WTC11 (cell line): Measurements from ENCODE around the gene TAS1R2. TPM values are rescaled to one million over a fixed set of nuclear protein-coding genes. Genes with fewer than 3 reads are reported as not detected.

Experiments
- ATAC-seq: fragments of 200-7000 bp; cut with Tn5 transposase; 2 replicates; pipeline ENCODE4 v1.10.0; 2021; ENCODE audit warnings: mild to moderate bottlenecking, moderate library complexity
- CTCF ChIA-PET: fragments of 300-600 bp; sonication (Branson Sonifier 250); formaldehyde crosslinking; loops from one replicate; lab custom pipeline; 2021; ENCODE audit warnings: antibody characterized with exemption; lab: Charles Lee
- POLR2A ChIA-PET: fragments of 350-600 bp; sonication (Branson Sonifier 250); formaldehyde crosslinking; loops from one replicate; lab custom pipeline; 2021; ENCODE audit warnings: antibody characterized with exemption; lab: Charles Lee
- DNase-seq: peaks from one replicate; pipeline ENCODE4 v3.0.0; 2021; ENCODE audit warnings: low spot score
- H3K27ac Mint-ChIP-seq: 2 replicates; pipeline ENCODE4 v1.8.0; 2021; ENCODE audit warnings: mixed read lengths
- H3K27me3 Mint-ChIP-seq: 2 replicates; pipeline ENCODE4 v1.8.0; 2021; ENCODE audit warnings: low read depth, mild to moderate bottlenecking, moderate library complexity, mixed read lengths
- H3K36me3 Mint-ChIP-seq: 2 replicates; pipeline ENCODE4 v1.8.0; 2021; ENCODE audit warnings: mixed read lengths
- H3K4me1 Mint-ChIP-seq: 2 replicates; pipeline ENCODE4 v1.8.0; 2022; ENCODE audit warnings: mixed read lengths
- H3K4me3 Mint-ChIP-seq: 2 replicates; pipeline ENCODE4 v1.8.0; 2021; ENCODE audit warnings: mild to moderate bottlenecking, moderate library complexity, mixed read lengths
- H3K9me3 Mint-ChIP-seq: 2 replicates; pipeline ENCODE4 v1.8.0; 2021; ENCODE audit warnings: mixed read lengths
- ARID4B ChIP-seq: sonication (generic); formaldehyde crosslinking; IDR thresholded peaks from 2 replicates; pipeline ENCODE4 v1.8.0; 2023; ENCODE audit warnings: missing genetic modification reagents, mild to moderate bottlenecking, borderline replicate concordance
- CREM ChIP-seq: sonication (generic); formaldehyde crosslinking; IDR thresholded peaks from 2 replicates; pipeline ENCODE4 v1.8.1; 2022; ENCODE audit warnings: mild to moderate bottlenecking, missing genetic modification reagents, moderate library complexity
- E2F1 ChIP-seq: sonication (generic); formaldehyde crosslinking; IDR thresholded peaks from 2 replicates; pipeline ENCODE4 v1.8.0; 2022; ENCODE audit warnings: mild to moderate bottlenecking, missing genetic modification reagents
- ESRRA ChIP-seq: sonication (generic); formaldehyde crosslinking; IDR thresholded peaks from 2 replicates; pipeline ENCODE4 v1.8.1; 2022; ENCODE audit warnings: mild to moderate bottlenecking, missing genetic modification reagents, borderline replicate concordance
- FOXK1 ChIP-seq: sonication (generic); formaldehyde crosslinking; IDR thresholded peaks from 2 replicates; pipeline ENCODE4 v1.8.0; 2022; ENCODE audit warnings: mild to moderate bottlenecking, moderate library complexity, missing genetic modification reagents
- GRHL2 ChIP-seq: fragments of 250-450 bp; sonication (Bioruptor Pico); IDR thresholded peaks from 2 replicates; pipeline ENCODE4 v1.8.0; 2022; ENCODE audit warnings: mild to moderate bottlenecking, moderate library complexity; ENCODE audit not compliant: insufficient replicate concordance, severe bottlenecking
- HMGA2 ChIP-seq: fragments of 250-450 bp; sonication (Bioruptor Pico); IDR thresholded peaks from 2 replicates; pipeline ENCODE4 v1.4.0; 2021; ENCODE audit warnings: mild to moderate bottlenecking, moderate library complexity
- KAT7 ChIP-seq: sonication (generic); formaldehyde crosslinking; IDR thresholded peaks from 2 replicates; pipeline ENCODE4 v1.8.1; 2023; ENCODE audit warnings: missing genetic modification reagents, mild to moderate bottlenecking, borderline replicate concordance
- MAX ChIP-seq: sonication (generic); formaldehyde crosslinking; IDR thresholded peaks from 2 replicates; pipeline ENCODE4 v1.8.0; 2022; ENCODE audit warnings: mild to moderate bottlenecking, missing genetic modification reagents
- MLX ChIP-seq: sonication (generic); formaldehyde crosslinking; IDR thresholded peaks from 2 replicates; pipeline ENCODE4 v1.8.1; 2023; ENCODE audit warnings: mild to moderate bottlenecking, missing genetic modification reagents, moderate library complexity
- MYBL2 ChIP-seq: sonication (generic); formaldehyde crosslinking; IDR thresholded peaks from 2 replicates; pipeline ENCODE4 v1.8.1; 2023; ENCODE audit warnings: mild to moderate bottlenecking, moderate library complexity, missing genetic modification reagents
- NFATC4 ChIP-seq: fragments of 250-450 bp; sonication (Bioruptor Pico); IDR thresholded peaks from 2 replicates; pipeline ENCODE4 v1.9.0; 2021; ENCODE audit warnings: mild to moderate bottlenecking
- PRDM15 ChIP-seq: sonication (generic); formaldehyde crosslinking; IDR thresholded peaks from 2 replicates; pipeline ENCODE4 v1.8.0; 2022; ENCODE audit warnings: missing genetic modification reagents
- PRRX2 ChIP-seq: fragments of 250-450 bp; sonication (Bioruptor Pico); IDR thresholded peaks from 2 replicates; pipeline ENCODE4 v1.8.0; 2021; ENCODE audit warnings: mild to moderate bottlenecking
- RELA ChIP-seq: sonication (generic); formaldehyde crosslinking; IDR thresholded peaks from 2 replicates; pipeline ENCODE4 v1.8.1; 2022; ENCODE audit warnings: missing genetic modification reagents, mild to moderate bottlenecking, borderline replicate concordance
- RORB ChIP-seq: fragments of 250-450 bp; sonication (Bioruptor Pico); IDR thresholded peaks from 2 replicates; pipeline ENCODE4 v1.9.0; 2021; ENCODE audit warnings: mild to moderate bottlenecking
- SOX15 ChIP-seq: fragments of 250-450 bp; sonication (Bioruptor Pico); IDR thresholded peaks from 2 replicates; pipeline ENCODE4 v1.9.0; 2021; ENCODE audit warnings: mild to moderate bottlenecking
- ZNF138 ChIP-seq: sonication (generic); formaldehyde crosslinking; conservative IDR thresholded peaks from 2 replicates; pipeline ENCODE4 v1.8.1; 2022; ENCODE audit warnings: mild to moderate bottlenecking, moderate library complexity, missing genetic modification reagents
- ZNF317 ChIP-seq: sonication (generic); formaldehyde crosslinking; IDR thresholded peaks from 2 replicates; pipeline ENCODE4 v1.8.1; 2023; ENCODE audit warnings: low read depth, mild to moderate bottlenecking, moderate library complexity, missing genetic modification reagents, borderline replicate concordance
- ZNF396 ChIP-seq: fragments of 250-450 bp; sonication (Bioruptor Pico); IDR thresholded peaks from 2 replicates; pipeline ENCODE4 v1.8.0; 2021; ENCODE audit warnings: mild to moderate bottlenecking, moderate library complexity, borderline replicate concordance
- ZNF423 ChIP-seq: fragments of 250-450 bp; sonication (Bioruptor Pico); IDR thresholded peaks from 2 replicates; pipeline ENCODE4 v2.1.2; 2022; ENCODE audit warnings: mild to moderate bottlenecking, moderate library complexity
- ZNF532 ChIP-seq: fragments of 250-450 bp; sonication (Bioruptor Pico); IDR thresholded peaks from 2 replicates; pipeline ENCODE4 v1.9.0; 2021; ENCODE audit warnings: mild to moderate bottlenecking, borderline replicate concordance
- ZNF671 ChIP-seq: fragments of 250-450 bp; sonication (Bioruptor Pico); IDR thresholded peaks from 2 replicates; pipeline ENCODE4 v1.8.0; 2021; ENCODE audit warnings: mild to moderate bottlenecking
- total RNA-seq: library from RNA; stranded (reverse); gene quantifications from 3 replicates; pipeline ENCODE4 v1.2.3, GENCODE V29; 2021

The TAS1R2 gene
- total RNA-seq, 1 experiment from 2014 or later, result not detected

- TF ChIP-seq MLX (CRISPR knock-in tag), result no peak
- TF ChIP-seq SOX15 (CRISPR knock-in tag), result no peak
- no peak for TF ChIP-seq MAX (CRISPR knock-in tag)
- no peak for TF ChIP-seq ZNF423
- TF ChIP-seq ZNF138 (CRISPR knock-in tag), result no peak
- TF ChIP-seq CREM (CRISPR knock-in tag), result no peak
- TF ChIP-seq ZNF671 (CRISPR knock-in tag), result no peak
- no peak for TF ChIP-seq PRRX2
- TF ChIP-seq FOXK1 (CRISPR knock-in tag), result no peak
- no peak for TF ChIP-seq HMGA2 (CRISPR knock-in tag)
- TF ChIP-seq, all 79 proteins: peak for 0
Observed at GRCh38 chr1:18871401-18872070, 12.1 kb upstream of the TAS1R2 start (continued).

GRCh38 chr1:18870957-18871356, 11.5 kb upstream of the TAS1R2 start:
- H3K4me3 Mint-ChIP-seq, result no peak overlapping the region
- ChIA-PET POLR2A (no interaction called here), CTCF (interaction anchor here (1.0 to 2.6 kb wide), 3 partner anchors 13 to 76 kb away, joined by 3 to 8 read pairs (median 5); no protein-coding TSS in a partner anchor)
- DNase-seq (no peak), ATAC-seq (no peak)
- H3K27ac Mint-ChIP-seq, result no peak overlapping the region
- no peaks in the 10 kb centered on the region for H3K36me3 Mint-ChIP-seq
- no peaks in the 10 kb centered on the region for H3K9me3 Mint-ChIP-seq
- no peaks in the 10 kb centered on the region for H3K27me3 Mint-ChIP-seq
- no peaks in the 10 kb centered on the region for H3K4me1 Mint-ChIP-seq
- TF ChIP-seq ZNF317 (CRISPR knock-in tag) (no peak), KAT7 (CRISPR knock-in tag) (no peak), E2F1 (CRISPR knock-in tag) (no peak), RELA (CRISPR knock-in tag) (no peak), ARID4B (CRISPR knock-in tag) (no peak), NFATC4 (CRISPR knock-in tag) (no peak), GRHL2 (CRISPR knock-in tag) (no peak), ESRRA (no peak), MYBL2 (no peak), PRDM15 (CRISPR knock-in tag) (no peak), ZNF396 (no peak), ZNF532 (CRISPR knock-in tag) (no peak), RORB (CRISPR knock-in tag) (no peak)
